CD4-positive, alpha-beta T cell treated with Interleukin-4 for 1 hour (primary cell): ENCODE results near the gene SBSN.

Source experiments
- DNase-seq, 2 donors: peaks; one replicate each; pipeline ENCODE4 v3.0.0-alpha.2; 2020 to 2022

Gene SBSN

DNA sequence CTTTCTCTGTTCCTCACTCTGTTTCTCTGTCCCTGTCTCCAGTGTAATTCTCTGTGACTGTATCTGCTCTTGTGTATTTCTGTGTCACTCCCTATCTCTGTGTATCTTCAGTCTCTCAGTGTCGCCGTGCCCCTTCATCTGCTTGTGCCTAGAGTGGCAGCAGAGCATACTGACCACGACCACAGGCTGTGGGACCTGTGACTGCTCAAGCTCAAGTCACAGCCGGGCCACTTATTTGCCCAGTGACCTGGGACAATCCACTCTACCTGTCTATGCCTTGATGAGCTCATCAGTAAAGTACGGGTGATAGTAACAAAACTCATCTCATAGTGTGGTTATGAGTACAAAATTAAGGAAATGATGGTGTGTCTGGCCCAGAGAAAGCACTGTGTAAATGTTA is 26.0 kb upstream of the SBSN start:
- DNase-seq = no peak

GRCh38 chr19:35553385-35554000 is 25.4 kb upstream of the SBSN start:
- no peak for DNase-seq

DNA sequence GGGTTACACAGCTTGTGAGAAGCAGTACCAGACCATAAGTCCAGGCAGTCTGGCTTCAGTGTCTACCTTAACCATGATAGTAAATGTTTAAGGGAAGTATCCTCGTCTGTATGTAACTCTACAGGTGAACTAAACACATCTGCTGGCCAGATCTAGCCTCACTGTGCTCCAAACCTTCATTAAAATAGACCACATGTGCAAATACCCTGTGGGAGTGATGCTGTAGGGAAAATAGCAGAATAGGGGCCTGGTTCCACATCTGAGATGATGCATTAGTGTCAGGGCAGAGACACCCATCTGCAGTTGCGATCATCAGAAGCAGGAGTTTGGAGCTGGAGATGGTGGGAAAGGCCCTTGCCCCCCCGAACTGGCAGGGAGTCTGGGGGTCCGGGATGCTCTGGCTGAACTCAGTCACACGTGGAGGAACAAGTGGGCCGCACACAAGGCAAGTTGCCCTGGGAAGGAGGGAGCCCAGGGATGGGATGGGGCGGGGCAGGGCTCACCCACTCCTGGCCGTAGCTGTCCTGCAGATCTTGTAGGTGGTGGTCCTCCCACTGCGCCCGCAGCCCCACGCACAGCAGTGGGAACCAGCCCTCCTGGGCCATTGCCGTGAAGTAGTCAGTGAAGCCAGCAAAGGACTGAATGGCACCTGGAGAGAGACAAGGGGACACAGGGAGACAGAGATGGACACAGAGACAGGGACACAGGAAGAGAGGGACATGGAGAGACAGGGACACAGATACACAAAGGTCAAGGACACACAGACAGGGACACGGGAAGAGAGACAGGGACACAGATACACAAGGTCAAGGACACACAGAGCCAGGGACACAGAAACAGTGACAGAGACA is 24.6 kb upstream of the SBSN start:
- DNase-seq = no peak

- no peak for DNase-seq
Observed at GRCh38 chr19:35551091-35551810, 23.1 kb upstream of the SBSN start.

DNA sequence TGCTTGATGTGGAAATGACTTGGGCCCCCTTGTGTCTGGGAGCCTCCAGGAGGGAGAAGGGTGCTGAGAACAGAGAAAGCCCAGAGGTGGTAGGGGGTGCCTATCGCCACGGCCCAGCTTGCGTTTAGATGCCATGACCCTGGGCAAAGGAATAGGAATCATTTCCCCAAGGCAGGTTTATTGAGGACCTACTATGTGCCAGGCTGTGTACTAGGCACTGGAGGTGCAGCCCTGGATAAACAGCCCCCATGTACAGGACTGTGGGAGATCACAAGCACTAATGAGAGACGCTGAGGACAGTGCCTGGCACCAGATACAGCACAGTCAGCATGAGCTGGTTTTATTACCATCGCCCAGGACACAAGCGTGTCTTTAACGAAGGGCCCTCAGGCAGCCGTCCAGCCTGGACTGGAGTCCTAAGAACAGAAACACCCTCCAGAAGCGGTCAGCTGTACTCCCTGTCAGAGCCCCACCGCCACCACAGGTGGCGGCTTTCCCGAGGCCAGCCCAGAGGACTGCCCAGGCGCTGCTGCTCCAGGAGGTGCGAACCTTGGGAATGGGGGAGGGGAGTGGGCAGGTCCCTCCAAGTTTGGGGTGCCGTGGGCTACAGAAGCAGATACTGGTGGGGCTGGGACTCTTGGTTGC is 21.9 kb upstream of the SBSN start:
- no peak for DNase-seq

DNA sequence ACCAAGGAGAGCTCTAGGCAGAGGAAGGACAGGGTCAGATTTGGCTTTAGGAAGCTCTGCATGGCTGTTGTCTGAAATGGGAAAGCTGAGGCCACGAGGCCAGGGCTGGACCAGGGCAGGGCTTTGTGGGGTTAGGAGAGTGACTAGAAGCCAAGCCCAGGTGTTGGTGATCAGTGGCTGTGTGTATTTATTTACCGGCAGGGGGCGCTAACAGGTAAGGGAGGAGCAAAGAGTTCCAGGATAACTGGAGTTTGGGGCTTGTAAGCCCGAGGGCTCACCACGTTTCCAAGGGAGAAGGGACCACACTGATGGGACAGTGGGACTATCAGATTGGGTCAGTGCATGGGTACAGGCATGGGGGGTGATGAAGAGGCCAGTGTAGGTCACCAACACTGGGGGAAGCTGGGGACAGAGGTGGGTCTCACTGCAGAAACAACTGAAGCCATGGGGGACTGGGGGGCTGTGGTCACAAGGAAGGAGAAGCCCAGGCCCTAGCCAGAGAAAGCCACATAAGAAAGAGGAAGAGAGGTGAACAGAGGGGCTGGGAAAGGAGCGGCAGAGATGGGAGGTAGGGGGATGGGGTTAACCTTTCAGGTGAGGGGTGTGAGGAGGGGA is 21.2 kb upstream of the SBSN start:
- DNase-seq = peak; percentile 65 to 71

DNA sequence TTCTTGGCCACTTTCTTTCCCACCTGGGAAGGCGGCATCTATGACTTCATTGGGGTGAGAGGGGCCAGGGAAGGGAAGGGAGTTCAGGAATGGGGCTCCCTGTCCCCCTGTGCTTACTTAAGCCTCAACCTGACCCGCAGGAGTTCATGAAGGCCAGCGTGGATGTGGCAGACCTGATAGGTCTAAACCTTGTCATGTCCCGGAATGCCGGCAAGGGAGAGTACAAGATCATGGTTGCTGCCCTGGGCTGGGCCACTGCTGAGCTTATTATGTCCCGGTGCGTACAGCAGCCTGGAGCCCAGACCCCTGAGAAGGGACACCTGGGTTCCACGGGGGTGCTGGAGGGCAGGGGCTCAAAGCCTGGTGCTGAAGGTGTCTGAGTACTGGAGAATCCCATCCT is 18.4 kb upstream of the SBSN start:
- no peak for DNase-seq

- peak; percentile 29 to 55 for DNase-seq
Observed at GRCh38 chr19:35545855-35546381, 17.8 kb upstream of the SBSN start.

DNA sequence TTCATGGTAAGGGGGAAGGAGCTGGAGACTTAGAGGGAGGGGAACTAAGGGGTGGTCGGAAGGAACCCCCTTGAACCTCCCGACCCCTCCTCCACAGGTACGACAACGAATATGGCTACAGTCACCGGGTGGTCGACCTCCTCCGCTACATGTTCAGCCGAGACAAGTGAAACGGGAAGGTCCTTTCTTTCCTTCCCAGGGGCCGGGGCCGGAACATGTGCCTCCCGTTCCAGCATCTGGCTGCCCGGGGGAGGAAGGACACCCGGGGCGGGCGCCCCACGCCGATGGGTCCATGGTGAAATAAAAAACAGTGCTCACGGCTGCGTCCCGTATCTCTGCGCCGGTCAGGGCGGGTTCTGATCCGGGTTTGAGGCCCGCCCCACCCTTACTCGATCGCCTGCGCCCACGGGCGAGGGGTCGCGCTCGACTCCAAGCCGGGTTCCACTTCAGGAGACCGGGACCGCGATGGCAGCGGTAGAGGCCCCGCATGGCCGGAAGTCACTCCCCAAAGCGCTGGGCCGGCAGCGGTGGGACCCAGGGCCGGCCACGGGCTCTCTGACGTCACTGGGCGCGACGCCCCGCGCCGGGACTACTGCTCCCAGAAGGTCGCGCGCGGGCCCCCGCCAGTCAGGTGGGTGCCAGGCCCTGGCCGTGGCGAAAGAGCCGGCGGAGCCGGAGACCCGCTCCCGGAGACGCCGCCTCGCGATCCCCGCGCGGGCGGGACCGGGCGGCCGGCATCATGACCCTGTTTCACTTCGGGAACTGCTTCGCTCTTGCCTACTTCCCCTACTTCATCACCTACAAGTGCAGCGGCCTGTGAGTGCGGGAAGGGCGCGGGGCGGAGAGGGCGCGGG is 17.1 kb upstream of the SBSN start, which contains the start of gene TMEM147:
TMEM147 (plus strand) TSS at position 626 of the 854 bp plus-strand sequence; CDS start at position 740, 114 bp downstream.
- DNase-seq = peak; percentile 83

GRCh38 chr19:35544110-35544802 is 16.1 kb upstream of the SBSN start:
- no peak for DNase-seq

GRCh38 chr19:35543280-35544109 is 15.4 kb upstream of the SBSN start:
- no peak for DNase-seq

DNA sequence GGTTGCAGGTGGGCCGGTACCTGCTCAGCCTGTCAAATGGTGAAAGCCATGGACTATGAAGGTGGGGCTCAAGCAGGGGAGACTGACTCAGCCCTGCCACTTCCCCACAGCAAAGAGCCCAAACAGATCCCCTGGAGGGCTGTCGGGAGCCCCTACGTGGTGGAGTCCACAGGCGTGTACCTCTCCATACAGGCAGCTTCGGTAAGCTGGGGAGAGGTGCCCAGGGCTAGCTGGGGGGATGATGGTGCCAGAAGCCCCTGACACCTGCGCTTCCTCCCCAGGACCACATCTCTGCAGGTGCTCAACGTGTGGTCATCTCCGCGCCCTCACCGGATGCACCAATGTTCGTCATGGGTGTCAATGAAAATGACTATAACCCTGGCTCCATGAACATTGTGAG is 14.1 kb upstream of the SBSN start:
- DNase-seq = no peak

GRCh38 chr19:35540356-35540927 is 12.3 kb upstream of the SBSN start:
- DNase-seq = no peak

- no peak for DNase-seq
Observed at GRCh38 chr19:35539850-35540249, 11.7 kb upstream of the SBSN start.

DNA sequence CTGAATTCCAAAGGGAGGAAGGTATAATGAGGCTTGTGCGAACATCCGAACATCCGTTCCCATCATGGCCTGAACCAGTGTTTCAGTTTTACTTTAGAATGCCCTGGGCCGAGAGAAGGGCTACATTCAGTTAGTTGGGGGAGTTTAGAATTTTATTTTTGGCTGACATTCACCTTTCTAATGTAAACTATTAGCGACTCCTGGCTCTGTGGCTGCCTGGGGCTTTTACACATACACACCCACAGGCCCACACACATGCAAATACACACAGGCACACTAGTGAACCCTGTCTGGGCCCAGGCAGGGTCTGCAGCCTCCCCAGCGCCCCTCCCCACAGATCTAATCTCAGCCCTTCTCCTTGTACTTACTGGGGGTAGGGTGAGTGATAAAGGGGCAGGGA is 11.2 kb upstream of the SBSN start:
- no peak for DNase-seq

GRCh38 chr19:35534803-35535480 is 6.8 kb upstream of the SBSN start:
- DNase-seq = no peak

- DNase-seq = peak; percentile 44 to 46
Observed at GRCh38 chr19:35533822-35534392, 5.8 kb upstream of the SBSN start.

- DNase-seq = no peak
Observed at GRCh38 chr19:35533201-35533821, 5.2 kb upstream of the SBSN start, which contains the start of gene GAPDHS. GAPDHS (plus strand) TSS chr19:35533456; CDS start chr19:35533528, 72 bp downstream.
